ENCODE data around the gene WASF2. TPM values are rescaled to one million over a fixed set of nuclear protein-coding genes. Genes with fewer than 3 reads are reported as not detected.

WASF2 gene
- total RNA-seq, 1 experiment from 2014 or later: 68.6 TPM

DNA sequence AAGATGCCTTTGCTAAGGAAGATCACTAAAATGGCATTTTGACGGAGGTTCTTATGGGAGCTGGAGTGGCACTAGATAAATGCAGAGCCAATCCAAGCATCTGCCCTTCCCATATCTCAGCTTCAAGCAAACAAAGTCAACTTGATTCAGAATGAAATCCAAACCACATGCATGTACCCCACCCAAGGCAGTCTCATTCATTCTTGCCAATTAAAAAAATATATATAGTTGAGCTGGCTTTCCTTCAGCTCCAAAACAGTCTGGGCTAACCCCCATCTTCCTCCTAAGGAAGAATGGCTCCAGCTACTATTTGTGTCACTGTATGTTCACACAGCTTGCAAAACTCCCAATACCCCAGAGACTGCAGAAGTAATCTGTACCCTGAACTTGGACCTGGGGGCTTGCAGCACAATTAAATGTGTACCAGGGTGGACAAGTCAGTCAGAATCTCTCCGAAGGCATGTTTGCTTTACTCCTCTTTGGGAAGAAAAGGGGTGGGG, 62.1 kb downstream of the WASF2 start:
- Mint-ChIP-seq H3K4me1 (ENCODE audit: low read depth, unreplicated experiment) (no peaks in the 10 kb centered on the region), H3K4me3 (ENCODE audit: unreplicated experiment) (no peak overlapping the region), H3K27me3 (ENCODE audit: insufficient read depth, unreplicated experiment) (no peaks in the 10 kb centered on the region), H3K36me3 (ENCODE audit: insufficient read depth, unreplicated experiment) (peaks cover 19% of the 10 kb centered on the region), H3K9me3 (ENCODE audit: unreplicated experiment) (no peaks in the 10 kb centered on the region), H3K27ac (ENCODE audit: unreplicated experiment) (peak overlapping the region; percentile 25)
- no peaks in the 10 kb centered on the region for H3K27me3 ChIP-seq (replicated peaks; ENCODE audit: control insufficient read depth, insufficient read depth, low read length)
- POLR2A ChIA-PET: no interaction called here
- TF ChIP-seq, protein P1, sequence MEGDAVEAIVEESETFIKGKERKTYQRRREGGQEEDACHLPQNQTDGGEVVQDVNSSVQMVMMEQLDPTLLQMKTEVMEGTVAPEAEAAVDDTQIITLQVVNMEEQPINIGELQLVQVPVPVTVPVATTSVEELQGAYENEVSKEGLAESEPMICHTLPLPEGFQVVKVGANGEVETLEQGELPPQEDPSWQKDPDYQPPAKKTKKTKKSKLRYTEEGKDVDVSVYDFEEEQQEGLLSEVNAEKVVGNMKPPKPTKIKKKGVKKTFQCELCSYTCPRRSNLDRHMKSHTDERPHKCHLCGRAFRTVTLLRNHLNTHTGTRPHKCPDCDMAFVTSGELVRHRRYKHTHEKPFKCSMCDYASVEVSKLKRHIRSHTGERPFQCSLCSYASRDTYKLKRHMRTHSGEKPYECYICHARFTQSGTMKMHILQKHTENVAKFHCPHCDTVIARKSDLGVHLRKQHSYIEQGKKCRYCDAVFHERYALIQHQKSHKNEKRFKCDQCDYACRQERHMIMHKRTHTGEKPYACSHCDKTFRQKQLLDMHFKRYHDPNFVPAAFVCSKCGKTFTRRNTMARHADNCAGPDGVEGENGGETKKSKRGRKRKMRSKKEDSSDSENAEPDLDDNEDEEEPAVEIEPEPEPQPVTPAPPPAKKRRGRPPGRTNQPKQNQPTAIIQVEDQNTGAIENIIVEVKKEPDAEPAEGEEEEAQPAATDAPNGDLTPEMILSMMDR (IDR thresholded peaks at IDR 0.05; ENCODE audit: insufficient read depth in 1 of 2, low read depth in 1 of 2, low read length in 1 of 2, severe bottlenecking in 1 of 2, unreplicated experiment in 1 of 2): no peak
- H3K4me3 ChIP-seq (ENCODE audit: low read depth, low read length): no peak overlapping the region
- H3K4me1 ChIP-seq: no peaks in the 10 kb centered on the region
- no TSS peak for BruUV-seq (replicated peaks)
- CTCF ChIA-PET: interaction anchor here (1.1 kb wide), 1 partner anchor 127 kb away, joined by 3 read pairs; no protein-coding TSS in a partner anchor
- H3K9me3 ChIP-seq: no peaks in the 10 kb centered on the region
- no peak for DNase-seq
- H3K36me3 ChIP-seq (ENCODE audit: control insufficient read depth, insufficient read depth, low read length): no peaks in the 10 kb centered on the region
- intact Hi-C loops (cut with micrococcal nuclease; ENCODE audit: unreplicated experiment): no loop called here

DNA sequence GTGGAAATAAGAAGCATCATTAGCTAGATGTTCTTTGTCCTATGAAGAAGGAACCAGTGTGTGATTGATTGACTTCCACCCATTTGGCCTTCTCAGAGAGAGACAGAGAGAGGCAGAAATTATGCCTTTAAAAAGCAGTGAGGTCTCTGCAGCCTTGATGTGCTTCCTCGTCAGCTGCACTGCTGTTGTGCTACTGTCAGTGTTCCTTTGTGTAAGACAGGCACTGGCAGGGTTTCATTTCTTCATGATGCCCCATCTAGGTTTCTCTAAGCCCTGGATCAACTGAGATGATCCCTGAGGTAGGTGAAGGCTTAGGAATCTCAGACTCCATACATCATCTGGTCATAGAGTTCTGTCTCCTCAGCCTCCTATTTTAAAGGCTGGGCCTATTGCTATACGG, 62.6 kb downstream of the WASF2 start:
- CTCF ChIA-PET: interaction anchor here (1.1 kb wide), 1 partner anchor 126 kb away, joined by 3 read pairs; no protein-coding TSS in a partner anchor
- TF ChIP-seq, protein P1 (IDR thresholded peaks at IDR 0.05; ENCODE audit: insufficient read depth in 1 of 2, low read depth in 1 of 2, low read length in 1 of 2, severe bottlenecking in 1 of 2, unreplicated experiment in 1 of 2): no peak
- no peak for DNase-seq
- no peaks in the 10 kb centered on the region for H3K36me3 ChIP-seq (ENCODE audit: control insufficient read depth, insufficient read depth, low read length)
- Mint-ChIP-seq H3K9me3 (ENCODE audit: unreplicated experiment) (no peaks in the 10 kb centered on the region), H3K4me1 (ENCODE audit: low read depth, unreplicated experiment) (no peaks in the 10 kb centered on the region), H3K36me3 (ENCODE audit: insufficient read depth, unreplicated experiment) (peaks cover 19% of the 10 kb centered on the region), H3K4me3 (ENCODE audit: unreplicated experiment) (no peak overlapping the region), H3K27ac (ENCODE audit: unreplicated experiment) (no peak overlapping the region), H3K27me3 (ENCODE audit: insufficient read depth, unreplicated experiment) (no peaks in the 10 kb centered on the region)
- H3K4me1 ChIP-seq: no peaks in the 10 kb centered on the region
- no peaks in the 10 kb centered on the region for H3K9me3 ChIP-seq
- no peak overlapping the region for H3K4me3 ChIP-seq (ENCODE audit: low read depth, low read length)
- H3K27me3 ChIP-seq (replicated peaks; ENCODE audit: control insufficient read depth, insufficient read depth, low read length): no peaks in the 10 kb centered on the region
- POLR2A ChIA-PET: no interaction called here
- BruUV-seq (replicated peaks): no TSS peak
- intact Hi-C loops (cut with micrococcal nuclease; ENCODE audit: unreplicated experiment): no loop called here

DNA sequence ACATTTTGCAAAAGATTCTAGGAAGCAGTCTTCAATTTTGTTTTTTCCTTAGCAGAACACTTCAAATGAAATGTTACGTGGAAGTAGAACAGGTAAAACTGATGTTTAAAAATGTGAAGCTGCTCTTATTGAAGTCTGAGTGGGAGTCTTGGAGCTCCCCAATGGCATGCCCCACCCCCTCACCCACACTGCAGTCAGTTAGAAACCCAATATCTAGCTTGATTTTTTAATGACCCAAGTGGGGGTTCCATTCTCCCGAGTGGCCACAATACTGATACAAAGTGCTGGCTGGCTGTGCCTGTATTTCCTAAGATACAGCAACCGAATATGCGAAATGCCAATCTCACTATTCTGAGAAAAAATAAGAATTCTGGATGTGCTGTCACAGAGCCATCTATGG, 66.3 kb downstream of the WASF2 start:
- POLR2A ChIA-PET: no interaction called here
- peaks cover 4% of the 10 kb centered on the region for H3K4me1 ChIP-seq
- Mint-ChIP-seq H3K27ac (ENCODE audit: unreplicated experiment) (no peak overlapping the region), H3K27me3 (ENCODE audit: insufficient read depth, unreplicated experiment) (no peaks in the 10 kb centered on the region), H3K9me3 (ENCODE audit: unreplicated experiment) (no peaks in the 10 kb centered on the region), H3K4me1 (ENCODE audit: low read depth, unreplicated experiment) (peaks cover 9% of the 10 kb centered on the region), H3K4me3 (ENCODE audit: unreplicated experiment) (no peak overlapping the region), H3K36me3 (ENCODE audit: insufficient read depth, unreplicated experiment) (peaks cover 19% of the 10 kb centered on the region)
- H3K36me3 ChIP-seq (ENCODE audit: control insufficient read depth, insufficient read depth, low read length): no peaks in the 10 kb centered on the region
- BruUV-seq (replicated peaks): no TSS peak
- CTCF ChIA-PET: no interaction called here
- DNase-seq: no peak
- intact Hi-C loops (cut with micrococcal nuclease; ENCODE audit: unreplicated experiment): no loop called here
- TF ChIP-seq, protein P1 (IDR thresholded peaks at IDR 0.05; ENCODE audit: insufficient read depth in 1 of 2, low read depth in 1 of 2, low read length in 1 of 2, severe bottlenecking in 1 of 2, unreplicated experiment in 1 of 2): no peak
- H3K4me3 ChIP-seq (ENCODE audit: low read depth, low read length): no peak overlapping the region
- H3K9me3 ChIP-seq: no peaks in the 10 kb centered on the region
- no peaks in the 10 kb centered on the region for H3K27me3 ChIP-seq (replicated peaks; ENCODE audit: control insufficient read depth, insufficient read depth, low read length)
